Adrenal gland (tissue), 12 donors: Measurements from ENCODE around the gene KMT5C. TPM values are rescaled to one million over a fixed set of nuclear protein-coding genes. Genes with fewer than 3 reads are reported as not detected.
A peak's percentile ranks its signal among the peaks of the same experiment; 100 is the strongest.

Experiments used
- DNase-seq, 7 donors: peaks; one replicate each; pipeline ENCODE4 v3.0.0-alpha.2; 2019 to 2020
- H3K27ac ChIP-seq, 5 donors: fragments of 200-600 bp; sonication (generic) in 4 of 5; 1 replicate in 3 of 5; 2 replicates in 2 of 5; pipeline versions ENCODE4 v1.5.1 to v1.8.0; 2016 to 2020; ENCODE audit warnings: mild to moderate bottlenecking in 1 of 5
- H3K27me3 ChIP-seq: fragments of 200-600 bp; 2 replicates; pipeline ENCODE4 v1.8.0; 2021
- H3K36me3 ChIP-seq, 2 donors: fragments of 200-600 bp; replicated peaks in 1 of 2; 1 replicate in 1 of 2; 2 replicates in 1 of 2; pipeline versions ENCODE4 v1.5.1 to v1.8.0; 2018 to 2022
- H3K4me1 ChIP-seq, 2 donors: fragments of 200-600 bp; replicated peaks in 1 of 2; 1 replicate in 1 of 2; 2 replicates in 1 of 2; pipeline versions ENCODE4 v1.5.1 to v1.8.0; 2018 to 2021
- H3K4me3 ChIP-seq, 4 donors: fragments of 200-600 bp; sonication (generic) in 3 of 4; one replicate each; pipeline ENCODE4 v1.5.1; 2016 to 2018
- H3K9me3 ChIP-seq, 3 donors: fragments of 200-600 bp; sonication (generic) in 1 of 3; replicated peaks in 1 of 3; 1 replicate in 2 of 3; 2 replicates in 1 of 3; pipeline versions ENCODE4 v1.5.1 to v1.8.0; 2016 to 2021
- CTCF ChIP-seq, 6 experiments: fragments of 450-650 bp in 4 of 6; fragments of 200-600 bp in 2 of 6; sonication (generic) in 1 of 6; IDR thresholded peaks; 1 replicate in 5 of 6; 2 replicates in 1 of 6; pipeline versions ENCODE4 v1.5.1 to v1.8.0; 2016 to 2021; ENCODE audit warnings: antibody characterized with exemption in 6 of 6, mild to moderate bottlenecking in 2 of 6, moderate library complexity in 1 of 6
- POLR2A ChIP-seq, 2 donors: fragments of 450-650 bp; IDR thresholded peaks; one replicate each; pipeline ENCODE4 v1.6.1; 2017; ENCODE audit warnings: antibody characterized with exemption in 2 of 2, mild to moderate bottlenecking in 2 of 2, moderate library complexity in 1 of 2
- WGBS, 4 donors: extraction: QIAGEN DNeasy Blood & Tissue Kit in 2 of 4; methylation state at CpG; one replicate each; pipeline versions ENCODE4 v1.1.5 to v1.1.7; 2013 to 2017; 5-methylcytosine and 5-hydroxymethylcytosine counted together
- intact Hi-C, 2 donors: fragments of 100-400 bp; cut with DNase I; formaldehyde crosslinking; loops; one replicate each; pipeline versions ENCODE4 v1.14.1 to v1.15.0; 2022 to 2023
- polyA plus RNA-seq, 3 donors: library from polyadenylated mRNA; stranded (reverse); fragments of 200-250 nt in 2 of 3; fragments of 350-450 nt in 1 of 3; fragmentation: Illumina TruSeq in 1 of 3; extraction: RNeasy Lipid Tissue Mini Kit (QIAGEN cat#74804) in 1 of 3; gene quantifications; one replicate each; pipeline ENCODE4 v1.2.3, GENCODE V29; 2013 to 2014
- total RNA-seq, 9 donors: library from RNA; depleted of rRNA in 4 of 9; stranded (reverse); fragments of >200 nt in 4 of 9; fragments of 120-200 nt in 1 of 9; fragmentation: NEBNext Ultra II Directional in 1 of 9; extraction: Animal tissue kit (Norgen Biotek cat#: 25700) in 1 of 9; gene quantifications; one replicate each; pipeline versions ENCODE4 v1.1.0 to v1.2.4, GENCODE V29; 2013 to 2023
- donor health status: healthy with polysubstance abuse.
- donor health status: Bipolar disorder and iron deficiency.
- donor health status: DM: yes; HTN: yes; CAD: no.
- donor health status: DM: no; HTN: no; CAD: no.
- donor health status: DM: no; HTN: no; CAD: no.
- donor health status: DM: yes; HTN: yes; CAD: no.

The KMT5C gene
- total and polyA plus RNA-seq, 12 donors: 1.4 to 56.7 (median 15.4) TPM

GRCh38 chr19:55382013-55382412 lies 42.3 kb downstream of the KMT5C start:
- intact Hi-C loops: loop anchor here in 1 of 2 donors (5.0 kb wide), 1 partner anchor 80 kb away; no protein-coding TSS in a partner anchor
- H3K4me3 ChIP-seq: no peak overlapping the region
- 96 to 99% (median 97%) methylated on average over 5 of the region's 5 CpGs for WGBS, 4 donors
- H3K36me3 ChIP-seq: peaks cover 0 to 1% of the 10 kb centered on the region in 2 donors
- no peak overlapping the region for H3K27ac ChIP-seq
- DNase-seq: no peak
- peaks cover 18 to 19% of the 10 kb centered on the region in 2 donors for H3K4me1 ChIP-seq
- TF ChIP-seq POLR2A (IDR thresholded peaks at IDR 0.05) (no peak), CTCF (IDR thresholded peaks at IDR 0.05) (no peak)
- no peaks in the 10 kb centered on the region for H3K27me3 ChIP-seq
- no peaks in the 10 kb centered on the region for H3K9me3 ChIP-seq

DNA sequence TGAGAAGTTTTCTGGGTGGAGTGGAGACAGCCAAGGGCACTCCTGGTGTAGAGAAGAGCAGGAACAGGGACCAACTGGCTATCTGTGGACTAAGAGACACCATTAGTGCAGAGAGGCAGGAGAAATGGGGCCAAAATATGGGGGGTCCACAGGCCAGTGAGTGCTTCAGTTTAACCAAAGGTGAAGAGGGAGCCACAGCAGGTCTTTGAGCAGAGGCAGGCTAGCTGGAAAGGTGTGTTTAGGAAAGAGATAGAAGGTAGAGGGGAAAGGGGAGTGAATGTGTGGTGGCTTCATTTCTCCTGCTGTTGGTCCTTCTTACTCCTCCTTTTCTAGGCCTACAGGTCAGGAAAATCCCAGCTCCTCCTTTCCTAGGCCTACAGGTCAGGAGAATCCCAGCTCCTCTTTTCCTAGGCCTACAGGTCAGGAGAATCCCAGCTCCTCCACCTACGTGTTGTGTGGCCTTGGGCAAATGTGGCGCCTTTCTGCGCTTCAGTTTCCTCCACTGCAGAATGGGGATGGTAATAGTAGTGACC lies 42.9 kb downstream of the KMT5C start:
- Histone ChIP-seq H3K4me1 (peaks cover 24 to 25% of the 10 kb centered on the region in 2 donors), H3K27ac (no peak overlapping the region), H3K4me3 (no peak overlapping the region), H3K36me3 (peaks cover 0 to 7% of the 10 kb centered on the region in 2 donors), H3K9me3 (no peaks in the 10 kb centered on the region), H3K27me3 (no peaks in the 10 kb centered on the region)
- intact Hi-C loops: loop anchor here in 1 of 2 donors (5.0 kb wide), 1 partner anchor 80 kb away; no protein-coding TSS in a partner anchor
- TF ChIP-seq CTCF (IDR thresholded peaks at IDR 0.05) (no peak), POLR2A (IDR thresholded peaks at IDR 0.05) (no peak)
- DNase-seq: no peak
- 98 to 100% (median 100%) methylated on average over 3 of the region's 3 CpGs for WGBS, 4 donors

DNA sequence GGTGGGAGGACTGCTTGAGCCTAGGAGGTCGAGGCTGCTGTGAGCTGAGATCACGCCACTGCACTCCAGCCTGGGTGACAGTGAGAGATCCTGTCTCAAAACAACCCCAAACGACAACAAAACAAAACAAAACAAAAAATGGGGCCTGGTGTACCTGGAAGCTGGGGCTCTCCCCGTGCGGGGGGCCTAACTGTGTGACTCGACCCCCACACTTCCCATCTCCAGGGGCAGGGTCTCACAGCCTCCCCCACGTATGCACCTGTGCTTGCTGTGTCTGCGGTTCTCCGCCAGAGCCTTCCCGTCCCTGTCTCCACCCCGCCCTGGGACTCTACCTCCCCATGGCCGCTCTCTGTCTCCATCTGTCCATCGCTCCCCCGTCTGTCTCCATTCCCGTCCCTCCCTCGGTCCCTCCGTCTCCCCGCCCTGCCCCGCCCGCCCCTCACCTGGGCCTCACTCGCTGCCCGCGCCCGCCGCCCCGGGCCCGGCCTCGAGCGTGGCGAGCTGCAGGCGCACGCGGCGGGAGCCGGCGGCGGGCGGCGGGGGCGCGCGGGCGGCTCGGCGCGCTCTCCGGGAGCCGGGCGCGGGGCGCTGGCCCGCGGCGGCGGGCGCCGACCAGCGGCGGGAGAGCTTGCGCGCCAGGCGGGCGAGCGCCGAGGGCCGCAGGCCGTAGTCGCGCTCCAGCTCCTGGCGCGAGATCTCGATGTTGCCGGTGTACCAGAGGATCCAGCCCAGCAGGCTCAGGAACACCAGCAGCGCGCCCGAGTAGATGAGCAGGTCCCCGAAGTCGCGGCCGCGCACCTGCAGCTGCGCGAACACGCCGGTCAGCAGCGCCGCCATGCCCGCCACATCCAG lies 43.8 kb downstream of the KMT5C start:
- Histone ChIP-seq H3K27ac (peak overlapping the region in 3 of 5 donors; percentile 87 to 96 (median 95)), H3K4me3 (peak overlapping the region in 1 of 4 donors; percentile 85), H3K36me3 (peaks cover 0 to 16% of the 10 kb centered on the region in 2 donors), H3K4me1 (peaks cover 30 to 33% of the 10 kb centered on the region in 2 donors), H3K27me3 (no peaks in the 10 kb centered on the region), H3K9me3 (no peaks in the 10 kb centered on the region)
- peak; percentile 49 to 84 (median 71) for DNase-seq
- WGBS, 4 donors: 4 to 21% (median 6%) methylated on average over 13 to 88 of the region's 88 CpGs
- peak; percentile 45 to 67 for TF ChIP-seq POLR2A (IDR thresholded peaks at IDR 0.05)
- TF ChIP-seq CTCF (IDR thresholded peaks at IDR 0.05): peak in 2 of 6 experiments; percentile 20 to 38
- intact Hi-C loops: loop anchor here in 1 of 2 donors (5.0 kb wide), 1 partner anchor 81 kb away; no protein-coding TSS in a partner anchor
